HK-2 (cell line): Measurements from ENCODE around the gene ATRNL1.
"Not testable (repeated sequence)": the region's sequence is repeated elsewhere in the genome, so short reads cannot be mapped to it uniquely, and the experiment has no call there.

Source experiments
- DNase-seq: peaks from one replicate; pipeline ENCODE4 v3.0.0-alpha.2; 2018; ENCODE audit not compliant: unreplicated experiment

ATRNL1 gene

GRCh38 chr10:115207276-115207675 lies 114.1 kb downstream of the ATRNL1 start:
- not testable (repeated sequence) for DNase-seq

- no peak for DNase-seq
Observed at GRCh38 chr10:115209133-115209532, 116.0 kb downstream of the ATRNL1 start.

GRCh38 chr10:115214829-115215228 lies 121.7 kb downstream of the ATRNL1 start:
- DNase-seq: no peak

GRCh38 chr10:115219203-115219602 lies 126.0 kb downstream of the ATRNL1 start:
- no peak for DNase-seq

- DNase-seq: no peak
Observed at GRCh38 chr10:115222039-115222438, 128.9 kb downstream of the ATRNL1 start.

GRCh38 chr10:115239761-115240160 lies 146.6 kb downstream of the ATRNL1 start:
- no peak for DNase-seq

- DNase-seq: no peak
Observed at GRCh38 chr10:115250784-115251183, 157.6 kb downstream of the ATRNL1 start.

GRCh38 chr10:115253765-115254164 lies 160.6 kb downstream of the ATRNL1 start:
- DNase-seq: not testable (repeated sequence)

GRCh38 chr10:115272482-115272881 lies 179.3 kb downstream of the ATRNL1 start:
- no peak for DNase-seq

GRCh38 chr10:115278294-115278693 lies 185.1 kb downstream of the ATRNL1 start:
- DNase-seq: no peak

GRCh38 chr10:115295213-115295805 lies 202.1 kb downstream of the ATRNL1 start:
- no peak for DNase-seq

- DNase-seq: no peak
Observed at GRCh38 chr10:115300080-115300479, 206.9 kb downstream of the ATRNL1 start.

- not testable (repeated sequence) for DNase-seq
Observed at GRCh38 chr10:115319669-115320068, 226.5 kb downstream of the ATRNL1 start.

GRCh38 chr10:115321360-115321759 lies 228.2 kb downstream of the ATRNL1 start:
- DNase-seq: no peak

- DNase-seq: no peak
Observed at GRCh38 chr10:115328331-115328730, 235.2 kb downstream of the ATRNL1 start.

- DNase-seq: no peak
Observed at GRCh38 chr10:115335366-115335765, 242.2 kb downstream of the ATRNL1 start.

GRCh38 chr10:115355162-115355760 lies 262.1 kb downstream of the ATRNL1 start:
- peak; percentile 40 for DNase-seq

GRCh38 chr10:115367920-115368319 lies 274.8 kb downstream of the ATRNL1 start:
- DNase-seq: not testable (repeated sequence)

- no peak for DNase-seq
Observed at GRCh38 chr10:115379064-115379463, 285.9 kb downstream of the ATRNL1 start.

GRCh38 chr10:115384665-115385064 lies 291.5 kb downstream of the ATRNL1 start:
- no peak for DNase-seq

GRCh38 chr10:115390607-115391006 lies 297.4 kb downstream of the ATRNL1 start:
- DNase-seq: no peak

GRCh38 chr10:115398026-115398425 lies 304.9 kb downstream of the ATRNL1 start:
- no peak for DNase-seq

GRCh38 chr10:115402699-115403098 lies 309.5 kb downstream of the ATRNL1 start:
- no peak for DNase-seq

- not testable (repeated sequence) for DNase-seq
Observed at GRCh38 chr10:115405838-115406237, 312.7 kb downstream of the ATRNL1 start.
